NCI-H524 treated with DMSO at 0.1 percent for 48 hours (cell line): ENCODE data around the gene SHISA6.

Experiments used
- DNase-seq: peaks from one replicate; lab custom pipeline; 2025; lab: John Stamatoyannopoulos, UW

The SHISA6 gene

GRCh38 chr17:11538366-11538765 lies 297.4 kb downstream of the SHISA6 start:
- no peak for DNase-seq

GRCh38 chr17:11539637-11540036 lies 298.6 kb downstream of the SHISA6 start:
- DNase-seq, result no peak

GRCh38 chr17:11545002-11545401 lies 304.0 kb downstream of the SHISA6 start:
- no peak for DNase-seq

GRCh38 chr17:11545696-11546095 lies 304.7 kb downstream of the SHISA6 start:
- no peak for DNase-seq

- no peak for DNase-seq
Observed at GRCh38 chr17:11547853-11548252, 306.8 kb downstream of the SHISA6 start.

- no peak for DNase-seq
Observed at GRCh38 chr17:11548398-11548797, 307.4 kb downstream of the SHISA6 start.

- DNase-seq, result no peak
Observed at GRCh38 chr17:11550431-11550830, 309.4 kb downstream of the SHISA6 start.

GRCh38 chr17:11551442-11551841 lies 310.4 kb downstream of the SHISA6 start:
- DNase-seq, result no peak

GRCh38 chr17:11553135-11553534 lies 312.1 kb downstream of the SHISA6 start:
- DNase-seq, result no peak

GRCh38 chr17:11554042-11554441 lies 313.0 kb downstream of the SHISA6 start:
- no peak for DNase-seq

GRCh38 chr17:11554542-11554941 lies 313.5 kb downstream of the SHISA6 start:
- DNase-seq, result no peak

- DNase-seq, result no peak
Observed at GRCh38 chr17:11555530-11555929, 314.5 kb downstream of the SHISA6 start.

- no peak for DNase-seq
Observed at GRCh38 chr17:11557727-11558452, 316.9 kb downstream of the SHISA6 start.

- DNase-seq, result no peak
Observed at GRCh38 chr17:11558681-11559234, 317.7 kb downstream of the SHISA6 start.

GRCh38 chr17:11559601-11560000 lies 318.6 kb downstream of the SHISA6 start:
- DNase-seq, result no peak

GRCh38 chr17:11561281-11561680 lies 320.3 kb downstream of the SHISA6 start:
- DNase-seq, result no peak

GRCh38 chr17:11561702-11562101 lies 320.7 kb downstream of the SHISA6 start:
- DNase-seq, result no peak

GRCh38 chr17:11564589-11565380 lies 323.8 kb downstream of the SHISA6 start:
- DNase-seq, result no peak

GRCh38 chr17:11565591-11565990 lies 324.6 kb downstream of the SHISA6 start:
- no peak for DNase-seq

GRCh38 chr17:11578998-11579397 lies 338.0 kb downstream of the SHISA6 start:
- DNase-seq, result no peak

GRCh38 chr17:11580677-11581076 lies 339.7 kb downstream of the SHISA6 start:
- DNase-seq, result no peak

GRCh38 chr17:11582217-11582616 lies 341.2 kb downstream of the SHISA6 start:
- DNase-seq, result no peak

- no peak for DNase-seq
Observed at GRCh38 chr17:11583306-11583992, 342.4 kb downstream of the SHISA6 start.
